Stomach smooth muscle (tissue), 2 donors: ENCODE results near the gene SRRT.
A peak's percentile ranks its signal among the peaks of the same experiment; 100 is the strongest.
"Not testable (repeated sequence)": the region's sequence is repeated elsewhere in the genome, so short reads cannot be mapped to it uniquely, and the experiment has no call there.

Experiments used
- H3K27ac ChIP-seq: one replicate; pipeline ENCODE4 v1.7.0; 2013; ENCODE audit warnings: mild to moderate bottlenecking, low read length, inconsistent platforms
- H3K27me3 ChIP-seq, 2 donors: one replicate each; pipeline ENCODE4 v1.7.0; 2013; ENCODE audit warnings: low read length in 2 of 2; ENCODE audit not compliant: insufficient read depth in 2 of 2, control insufficient read depth in 1 of 2
- H3K36me3 ChIP-seq, 2 donors: one replicate each; pipeline ENCODE4 v1.7.0; 2013; ENCODE audit warnings: low read length in 2 of 2; ENCODE audit not compliant: control insufficient read depth in 2 of 2, insufficient read depth in 2 of 2
- H3K4me1 ChIP-seq: one replicate; pipeline ENCODE4 v1.7.0; 2013; ENCODE audit warnings: low read length; ENCODE audit not compliant: control insufficient read depth, insufficient read depth
- H3K4me3 ChIP-seq, 2 donors: one replicate each; pipeline ENCODE4 v1.7.0; 2013; ENCODE audit warnings: low read length in 2 of 2
- H3K9ac ChIP-seq, 2 donors: one replicate each; pipeline ENCODE4 v1.7.0; 2013; ENCODE audit warnings: low read length in 2 of 2, mild to moderate bottlenecking in 1 of 2
- H3K9me3 ChIP-seq, 2 donors: one replicate each; pipeline ENCODE4 v1.7.0; 2013; ENCODE audit warnings: low read length in 2 of 2; ENCODE audit not compliant: control insufficient read depth in 2 of 2
- donor health status: healthy.
- donor health status: Pancreatic carcinoma.

SRRT gene

DNA sequence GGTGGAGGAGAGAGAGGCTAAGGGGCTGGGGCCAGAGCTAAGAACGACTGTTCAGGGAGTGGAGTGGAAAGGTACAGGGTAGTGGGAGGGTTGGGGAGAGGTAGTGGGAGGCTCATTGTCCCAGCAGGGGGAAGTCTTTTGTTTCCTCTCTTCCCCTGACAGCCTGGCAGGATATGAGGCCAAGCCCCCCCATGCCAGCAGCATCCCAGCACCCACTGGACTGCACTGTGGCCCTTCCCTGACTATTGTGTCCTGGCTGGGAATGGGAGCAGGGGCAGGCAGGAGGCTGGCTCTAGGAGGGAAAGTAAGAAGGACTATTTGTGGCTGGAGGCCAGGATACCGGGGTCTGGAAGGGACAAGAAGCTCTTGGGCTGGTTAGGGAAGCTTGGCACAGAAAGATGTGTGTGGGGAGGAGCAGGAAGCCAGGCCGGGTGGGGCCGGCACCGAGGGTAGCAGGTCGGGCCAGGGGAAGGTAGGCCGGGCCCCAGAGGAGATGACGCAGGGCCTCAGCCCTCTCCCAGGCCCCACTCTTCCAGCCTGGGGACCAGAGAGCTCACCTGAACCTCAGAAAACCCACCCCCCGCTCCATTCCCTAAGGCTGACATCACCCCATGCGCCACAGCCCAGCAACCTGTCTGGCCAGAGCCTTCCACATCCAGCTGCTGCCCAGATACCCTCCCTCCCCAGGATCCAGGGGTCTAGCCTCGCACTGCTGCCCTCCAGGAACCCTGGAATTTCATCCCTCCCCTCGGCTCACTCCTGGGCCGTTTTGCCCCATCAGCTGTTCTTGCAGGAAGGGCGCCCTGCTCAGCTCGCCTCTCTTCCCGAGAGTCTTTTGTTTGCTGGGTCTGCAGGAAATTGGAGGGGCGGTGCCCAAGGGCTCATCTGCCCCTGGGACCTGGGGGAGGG lies 38.7 kb upstream of the SRRT start:
- H3K4me3 ChIP-seq: no peak overlapping the region
- peaks cover 3% of the 10 kb centered on the region for H3K4me1 ChIP-seq
- no peaks in the 10 kb centered on the region for H3K27me3 ChIP-seq
- H3K36me3 ChIP-seq: no peaks in the 10 kb centered on the region
- H3K9ac ChIP-seq: peak overlapping the region in 1 of 2 donors; percentile 21
- H3K27ac ChIP-seq: no peak overlapping the region
- no peaks in the 10 kb centered on the region for H3K9me3 ChIP-seq

DNA sequence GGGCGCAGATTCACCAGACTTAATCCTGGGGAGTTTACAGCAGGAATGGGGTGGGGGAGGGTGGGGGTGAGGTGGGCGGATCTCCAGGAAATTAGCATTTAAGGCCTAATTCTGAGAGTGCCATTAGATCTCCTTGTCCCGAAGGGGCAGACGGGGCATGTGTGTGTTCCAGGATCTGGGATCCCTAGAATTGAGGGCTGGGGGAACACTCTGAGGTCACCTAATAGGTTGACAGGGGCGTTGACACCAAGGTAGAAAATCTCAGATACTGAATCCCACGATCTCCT lies 38.1 kb upstream of the SRRT start:
- Histone ChIP-seq H3K9ac (peak overlapping the region; percentile 59 to 74), H3K27me3 (no peaks in the 10 kb centered on the region), H3K36me3 (no peaks in the 10 kb centered on the region), H3K4me3 (peak overlapping the region; percentile 75 to 78), H3K4me1 (peaks cover 3% of the 10 kb centered on the region), H3K9me3 (no peaks in the 10 kb centered on the region), H3K27ac (peak overlapping the region; percentile 80)

DNA sequence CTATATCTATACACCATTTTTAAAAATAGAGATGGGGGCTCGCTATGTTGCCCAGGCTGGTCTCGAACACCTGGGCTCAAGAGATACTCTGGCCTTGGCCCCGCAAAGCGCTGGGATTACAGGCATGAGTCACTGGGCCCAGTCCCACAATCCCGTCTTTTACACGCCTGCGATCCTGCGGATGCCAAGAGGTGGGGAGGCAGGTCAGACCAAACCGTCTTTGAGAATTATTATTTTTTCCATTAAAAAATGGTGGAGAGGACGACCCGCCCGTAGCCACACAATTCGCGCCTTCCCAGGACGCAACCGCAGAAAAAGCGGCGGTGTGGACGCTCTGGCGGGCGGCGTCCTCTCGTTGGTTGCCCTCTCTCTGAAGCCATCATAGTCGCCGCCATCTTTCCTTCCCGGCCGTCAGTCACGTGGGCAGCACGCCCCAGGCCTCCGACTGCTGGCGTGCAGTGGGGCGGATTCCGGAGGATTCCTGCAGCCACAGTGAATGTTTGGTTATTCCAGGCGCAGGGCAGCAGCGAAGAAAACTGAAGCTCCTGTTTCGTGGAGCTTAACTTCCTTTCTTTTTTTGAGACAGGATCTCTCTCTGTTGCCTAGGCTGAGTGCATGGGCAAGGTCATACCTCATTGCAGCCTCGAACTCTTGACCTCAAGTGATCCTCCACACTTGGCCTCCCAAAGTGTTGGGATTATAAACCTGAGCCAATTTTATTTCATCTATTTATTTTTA lies 37.6 kb upstream of the SRRT start:
- H3K4me1 ChIP-seq: peaks cover 3% of the 10 kb centered on the region
- no peaks in the 10 kb centered on the region for H3K36me3 ChIP-seq
- no peaks in the 10 kb centered on the region for H3K9me3 ChIP-seq
- H3K27ac ChIP-seq: peak overlapping the region; percentile 80
- H3K9ac ChIP-seq: peak overlapping the region; percentile 59 to 74
- H3K27me3 ChIP-seq: no peaks in the 10 kb centered on the region
- H3K4me3 ChIP-seq: peak overlapping the region; percentile 75 to 78

DNA sequence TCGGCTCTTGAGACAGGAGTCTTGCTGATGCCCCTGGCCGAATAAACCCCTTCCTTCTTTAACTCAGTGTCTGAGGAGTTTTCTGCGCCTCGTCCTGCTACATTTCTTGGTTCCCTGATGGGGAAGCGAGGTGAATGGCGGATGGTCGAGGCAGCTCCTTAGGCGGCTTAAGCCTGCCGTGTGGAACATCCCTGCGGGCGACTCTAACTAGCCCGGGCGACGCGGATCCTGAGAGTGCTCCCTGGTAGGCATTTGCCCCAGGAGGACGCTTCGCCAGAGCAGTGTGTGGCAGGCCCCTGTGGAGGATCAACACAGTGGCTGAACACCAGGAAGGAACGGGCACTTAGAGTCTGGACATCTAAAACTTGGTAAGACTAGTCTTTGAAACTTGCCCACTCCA lies 35.5 kb upstream of the SRRT start:
- Histone ChIP-seq H3K9ac (no peak overlapping the region), H3K4me3 (no peak overlapping the region), H3K4me1 (peaks cover 3% of the 10 kb centered on the region), H3K9me3 (no peaks in the 10 kb centered on the region), H3K27ac (no peak overlapping the region), H3K36me3 (no peaks in the 10 kb centered on the region), H3K27me3 (no peaks in the 10 kb centered on the region)

DNA sequence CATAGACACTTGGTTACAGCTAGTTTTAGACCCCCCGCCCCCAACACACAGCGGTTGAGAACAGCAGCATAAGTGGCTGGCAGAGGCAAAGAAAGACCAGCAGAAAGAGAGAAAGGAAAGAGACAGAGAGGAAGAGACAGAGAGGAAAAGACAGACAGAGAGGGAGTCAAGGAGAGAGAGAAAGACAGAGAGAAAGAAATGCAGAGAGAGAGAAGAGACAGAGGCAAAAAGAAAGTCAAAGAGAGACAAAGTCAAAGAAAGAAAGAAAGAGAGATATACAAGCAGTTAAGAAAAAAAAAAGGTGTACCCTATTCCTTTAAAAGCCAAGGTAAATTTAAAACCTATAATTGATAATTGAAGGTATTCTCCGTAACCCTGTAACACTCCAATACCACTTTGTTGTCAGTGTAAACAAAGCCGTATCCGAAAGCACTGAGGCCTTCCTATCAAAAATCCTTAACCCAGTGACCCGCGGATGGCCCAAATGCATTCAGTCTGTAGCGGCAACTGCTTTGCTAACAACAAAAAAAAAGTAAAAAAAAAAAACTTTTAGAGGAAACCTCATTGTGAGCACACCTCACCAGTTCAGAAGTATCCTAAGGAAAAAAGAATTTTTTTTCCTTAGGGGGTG lies 34.3 kb upstream of the SRRT start:
- Histone ChIP-seq H3K4me1 (peaks cover 3% of the 10 kb centered on the region), H3K27ac (no peak overlapping the region), H3K36me3 (no peaks in the 10 kb centered on the region), H3K27me3 (no peaks in the 10 kb centered on the region), H3K4me3 (no peak overlapping the region), H3K9ac (no peak overlapping the region), H3K9me3 (no peaks in the 10 kb centered on the region)

DNA sequence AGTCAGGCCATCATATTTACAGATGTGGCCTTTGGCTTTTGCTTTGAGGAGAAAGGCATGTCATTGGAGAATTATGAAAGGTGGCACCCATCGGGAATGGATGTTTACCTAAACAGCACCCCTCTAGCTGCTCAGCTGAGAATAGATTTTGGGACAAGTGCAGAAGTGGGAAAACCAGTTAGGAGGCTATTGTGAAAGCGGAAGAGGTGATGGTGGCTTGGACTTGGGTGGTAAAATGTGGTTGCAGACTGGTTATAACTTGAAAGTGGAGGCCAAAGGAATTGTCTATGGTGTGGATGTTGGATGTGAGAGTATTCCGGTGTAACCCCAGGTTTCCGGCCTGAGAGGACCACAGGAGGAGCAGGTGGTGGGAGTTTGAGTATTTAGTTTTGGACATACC lies 27.5 kb upstream of the SRRT start:
- no peak overlapping the region for H3K9ac ChIP-seq
- no peaks in the 10 kb centered on the region for H3K9me3 ChIP-seq
- H3K27me3 ChIP-seq: no peaks in the 10 kb centered on the region
- no peak overlapping the region for H3K4me3 ChIP-seq
- no peak overlapping the region for H3K27ac ChIP-seq
- no peaks in the 10 kb centered on the region for H3K36me3 ChIP-seq
- peaks cover 7% of the 10 kb centered on the region for H3K4me1 ChIP-seq

DNA sequence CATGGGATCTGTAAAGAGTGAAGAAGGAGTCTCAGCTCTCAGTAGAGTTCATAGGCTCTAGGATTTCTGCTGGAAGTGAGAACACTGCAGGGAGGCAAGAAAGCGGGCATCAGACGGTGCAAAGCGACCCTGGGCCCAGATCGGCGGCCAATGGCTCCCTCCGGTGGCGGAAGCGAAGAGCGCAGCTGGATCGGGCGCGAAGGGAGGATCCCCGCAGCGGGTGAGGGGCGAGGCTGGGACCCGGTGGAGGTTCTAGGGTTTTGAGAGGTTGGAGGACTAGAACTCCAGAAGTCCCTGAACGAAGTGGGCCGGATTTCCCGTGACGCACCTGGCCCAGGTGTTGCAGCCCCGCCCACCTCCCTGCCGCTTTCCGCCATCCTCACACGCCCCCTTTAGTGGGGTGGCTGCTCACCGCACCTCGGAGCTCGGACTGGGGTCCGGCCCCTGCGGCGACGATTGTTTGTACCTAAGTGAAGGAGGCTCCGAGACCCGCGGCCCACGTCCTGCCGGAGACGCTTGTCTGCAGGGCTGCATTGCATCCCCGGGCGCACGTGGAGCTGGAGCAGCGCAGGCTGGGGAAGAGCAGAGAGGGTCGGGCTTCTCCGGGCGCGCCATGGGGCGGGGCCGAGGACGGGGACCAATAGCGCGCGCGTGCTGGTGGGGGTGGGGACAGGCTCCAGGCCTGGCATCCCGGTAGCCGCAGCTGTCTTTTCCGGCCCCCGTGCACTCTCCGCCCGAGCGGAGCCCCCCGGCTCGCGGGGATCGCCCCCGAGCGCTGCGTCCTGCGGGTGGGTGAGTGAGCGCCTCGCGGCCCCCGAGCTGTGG lies 22.6 kb upstream of the SRRT start, which contains the start of gene SLC12A9:
TSS of gene SLC12A9 (plus strand) at position 666 of the 825 bp plus-strand sequence. CDS start 1,485 bp downstream, outside the sequence.
- Histone ChIP-seq H3K9ac (peak within 1 kb of the TSS; percentile 62 to 68), H3K4me3 (peak within 1 kb of the TSS; percentile 74 to 82), H3K27ac (peak within 1 kb of the TSS; percentile 31), H3K36me3 (peaks cover 0 to 5% of the 10 kb centered on the region in 2 donors), H3K27me3 (no peaks in the 10 kb centered on the region), H3K9me3 (no peaks in the 10 kb centered on the region), H3K4me1 (peaks cover 14% of the 10 kb centered on the region)

DNA sequence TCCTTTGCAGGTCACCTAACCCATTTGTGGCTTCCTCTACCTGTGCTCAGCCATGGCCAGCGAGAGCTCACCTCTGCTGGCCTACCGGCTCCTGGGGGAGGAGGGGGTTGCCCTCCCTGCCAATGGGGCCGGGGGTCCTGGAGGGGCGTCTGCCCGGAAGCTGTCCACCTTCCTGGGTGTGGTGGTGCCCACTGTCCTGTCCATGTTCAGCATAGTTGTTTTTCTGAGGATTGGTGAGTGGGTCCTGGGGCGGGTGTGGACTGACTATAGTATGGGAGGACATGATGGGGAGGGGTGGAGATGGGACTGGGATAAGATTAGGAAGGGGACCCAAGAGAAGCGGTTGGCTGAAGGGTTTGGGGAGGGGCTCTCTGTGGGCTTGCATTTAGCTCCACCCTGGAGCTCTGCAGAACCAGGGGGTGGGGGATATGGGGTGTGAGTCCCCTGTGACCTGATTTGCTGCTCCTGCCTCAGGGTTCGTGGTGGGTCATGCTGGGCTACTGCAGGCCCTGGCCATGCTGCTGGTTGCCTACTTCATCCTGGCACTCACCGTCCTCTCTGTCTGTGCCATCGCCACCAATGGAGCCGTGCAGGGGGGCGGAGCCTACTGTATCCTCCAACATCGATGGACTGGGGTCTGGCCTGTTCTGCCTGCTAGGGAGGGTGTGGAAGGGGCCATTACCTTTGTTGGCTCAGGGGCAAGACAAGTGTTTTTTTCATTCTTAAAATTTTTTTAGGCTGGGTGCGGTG lies 20.6 kb upstream of the SRRT start:
- Histone ChIP-seq H3K4me1 (peaks cover 14% of the 10 kb centered on the region), H3K27me3 (no peaks in the 10 kb centered on the region), H3K9ac (no peak overlapping the region), H3K36me3 (peaks cover 4 to 5% of the 10 kb centered on the region in 2 donors), H3K4me3 (no peak overlapping the region), H3K27ac (no peak overlapping the region), H3K9me3 (no peaks in the 10 kb centered on the region)

DNA sequence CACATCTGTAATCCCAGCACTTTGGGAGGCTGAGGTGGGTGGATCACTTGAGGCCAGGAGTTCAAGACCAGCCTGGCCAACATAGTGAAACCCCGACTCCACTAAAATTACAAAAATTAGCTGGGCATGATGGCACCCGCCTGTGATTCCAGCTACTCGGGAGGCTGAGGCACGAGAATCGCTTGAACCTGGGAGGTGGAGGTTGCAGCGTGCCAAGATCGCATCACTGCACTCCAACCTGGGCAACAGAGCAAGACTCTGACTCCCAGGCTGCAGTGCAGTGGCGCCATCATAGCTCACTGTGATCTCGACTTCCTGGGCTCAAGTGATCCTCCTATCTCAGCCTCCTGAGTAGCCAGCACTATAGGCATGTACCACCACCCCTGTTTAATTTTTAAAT lies 20.0 kb upstream of the SRRT start:
- H3K4me3 ChIP-seq, H3K9ac ChIP-seq, H3K27me3 ChIP-seq, H3K27ac ChIP-seq, H3K36me3 ChIP-seq, H3K9me3 ChIP-seq: not testable (repeated sequence)
- H3K4me1 ChIP-seq: peaks cover 14% of the 10 kb centered on the region

DNA sequence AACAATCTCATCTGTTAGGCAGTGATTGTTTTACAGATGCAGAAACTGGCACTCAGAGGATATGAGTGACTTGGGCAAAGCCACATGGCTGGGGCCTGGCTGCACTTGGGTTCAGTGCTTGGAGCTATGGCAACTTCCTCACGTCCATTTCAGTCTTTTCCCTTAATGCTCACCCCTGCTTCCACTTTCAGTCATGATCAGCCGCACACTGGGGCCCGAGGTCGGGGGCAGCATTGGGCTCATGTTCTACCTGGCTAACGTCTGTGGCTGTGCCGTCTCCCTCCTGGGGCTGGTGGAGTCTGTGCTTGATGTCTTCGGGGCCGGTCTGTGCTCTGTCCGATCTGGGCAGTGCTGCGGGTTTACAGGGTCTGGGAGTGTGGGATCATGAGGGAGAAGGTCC lies 19.4 kb upstream of the SRRT start:
- Histone ChIP-seq H3K4me1 (peaks cover 14% of the 10 kb centered on the region), H3K27me3 (no peaks in the 10 kb centered on the region), H3K36me3 (peaks cover 5 to 12% of the 10 kb centered on the region in 2 donors), H3K4me3 (no peak overlapping the region), H3K9ac (no peak overlapping the region), H3K9me3 (no peaks in the 10 kb centered on the region), H3K27ac (no peak overlapping the region)
